Lower leg skin (tissue), 3 donors: ENCODE data around the gene CACNB4.

ENCODE experiments used
- POLR2A ChIP-seq, 2 donors: fragments of 450-650 bp; IDR thresholded peaks; one replicate each; pipeline ENCODE4 v1.6.1; 2016 to 2017; ENCODE audit warnings: antibody characterized with exemption in 2 of 2, mild to moderate bottlenecking in 1 of 2, moderate library complexity in 1 of 2
- TF ChIP-seq, protein P1 (sequence below), 3 donors: fragments of 450-650 bp; IDR thresholded peaks; one replicate each; pipeline ENCODE4 v1.5.1; 2016; ENCODE audit warnings: antibody characterized with exemption in 3 of 3, mild to moderate bottlenecking in 3 of 3, moderate library complexity in 2 of 3

DNA sequence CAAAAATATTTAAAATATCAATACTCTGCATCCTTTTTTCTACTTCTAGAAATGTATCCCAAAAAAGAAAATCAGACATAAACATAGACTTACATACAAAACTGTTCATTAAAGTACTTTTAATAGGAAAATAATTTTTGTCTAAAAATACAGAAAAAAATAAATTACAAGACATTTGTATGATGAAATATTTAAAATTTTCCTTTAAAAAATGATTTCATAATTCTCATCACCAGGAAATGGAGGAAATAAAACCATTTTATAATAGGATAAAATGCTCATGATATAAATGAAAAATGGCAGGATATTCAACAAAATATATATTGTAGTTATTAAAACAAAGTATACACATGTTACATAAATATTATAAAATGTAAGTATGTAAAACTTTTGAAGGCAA, 295.0 kb downstream of the CACNB4 start:
- TF ChIP-seq, protein P1, sequence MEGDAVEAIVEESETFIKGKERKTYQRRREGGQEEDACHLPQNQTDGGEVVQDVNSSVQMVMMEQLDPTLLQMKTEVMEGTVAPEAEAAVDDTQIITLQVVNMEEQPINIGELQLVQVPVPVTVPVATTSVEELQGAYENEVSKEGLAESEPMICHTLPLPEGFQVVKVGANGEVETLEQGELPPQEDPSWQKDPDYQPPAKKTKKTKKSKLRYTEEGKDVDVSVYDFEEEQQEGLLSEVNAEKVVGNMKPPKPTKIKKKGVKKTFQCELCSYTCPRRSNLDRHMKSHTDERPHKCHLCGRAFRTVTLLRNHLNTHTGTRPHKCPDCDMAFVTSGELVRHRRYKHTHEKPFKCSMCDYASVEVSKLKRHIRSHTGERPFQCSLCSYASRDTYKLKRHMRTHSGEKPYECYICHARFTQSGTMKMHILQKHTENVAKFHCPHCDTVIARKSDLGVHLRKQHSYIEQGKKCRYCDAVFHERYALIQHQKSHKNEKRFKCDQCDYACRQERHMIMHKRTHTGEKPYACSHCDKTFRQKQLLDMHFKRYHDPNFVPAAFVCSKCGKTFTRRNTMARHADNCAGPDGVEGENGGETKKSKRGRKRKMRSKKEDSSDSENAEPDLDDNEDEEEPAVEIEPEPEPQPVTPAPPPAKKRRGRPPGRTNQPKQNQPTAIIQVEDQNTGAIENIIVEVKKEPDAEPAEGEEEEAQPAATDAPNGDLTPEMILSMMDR (IDR thresholded peaks at IDR 0.05): no peak
- no peak for TF ChIP-seq POLR2A (IDR thresholded peaks at IDR 0.05)
